ENCODE measurements around the gene APBA1.

The APBA1 gene

DNA sequence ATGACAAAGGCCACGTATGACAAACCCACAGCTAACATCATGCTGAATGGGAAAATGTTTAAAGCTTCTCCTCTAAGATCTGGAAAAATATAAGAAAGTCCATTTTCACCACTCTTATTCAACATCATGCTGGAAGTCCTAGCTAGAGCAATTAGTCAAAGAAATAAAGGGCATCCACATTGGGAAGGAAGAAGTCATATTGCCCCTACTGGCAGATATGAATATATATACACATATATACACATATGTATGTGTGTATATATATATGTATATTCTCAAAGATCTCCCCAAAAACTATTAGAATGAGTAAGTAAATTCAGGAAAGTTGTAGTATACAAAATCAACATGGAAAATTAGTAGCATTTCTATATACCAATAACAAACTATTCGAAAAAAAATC, 17.1 kb downstream of the APBA1 start:
- DNase-seq: no peak

DNA sequence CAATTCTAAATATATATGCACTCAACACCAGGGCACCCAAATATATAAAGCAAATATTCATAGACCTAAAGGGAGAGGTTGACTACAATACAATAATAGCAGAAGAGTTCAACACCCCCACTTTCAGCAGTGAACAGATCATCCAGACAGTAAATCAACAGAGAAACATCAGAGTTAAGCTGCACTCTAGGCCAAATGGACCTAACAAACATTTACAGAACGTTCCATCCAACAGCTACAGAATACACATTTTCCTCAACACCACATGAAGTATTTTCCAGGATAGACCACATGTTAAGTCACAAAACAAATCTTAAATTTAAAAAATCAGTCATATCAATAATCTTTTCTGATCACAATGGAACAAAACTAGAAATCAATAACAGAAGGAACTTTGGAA, 18.9 kb downstream of the APBA1 start:
- no peak for DNase-seq

DNA sequence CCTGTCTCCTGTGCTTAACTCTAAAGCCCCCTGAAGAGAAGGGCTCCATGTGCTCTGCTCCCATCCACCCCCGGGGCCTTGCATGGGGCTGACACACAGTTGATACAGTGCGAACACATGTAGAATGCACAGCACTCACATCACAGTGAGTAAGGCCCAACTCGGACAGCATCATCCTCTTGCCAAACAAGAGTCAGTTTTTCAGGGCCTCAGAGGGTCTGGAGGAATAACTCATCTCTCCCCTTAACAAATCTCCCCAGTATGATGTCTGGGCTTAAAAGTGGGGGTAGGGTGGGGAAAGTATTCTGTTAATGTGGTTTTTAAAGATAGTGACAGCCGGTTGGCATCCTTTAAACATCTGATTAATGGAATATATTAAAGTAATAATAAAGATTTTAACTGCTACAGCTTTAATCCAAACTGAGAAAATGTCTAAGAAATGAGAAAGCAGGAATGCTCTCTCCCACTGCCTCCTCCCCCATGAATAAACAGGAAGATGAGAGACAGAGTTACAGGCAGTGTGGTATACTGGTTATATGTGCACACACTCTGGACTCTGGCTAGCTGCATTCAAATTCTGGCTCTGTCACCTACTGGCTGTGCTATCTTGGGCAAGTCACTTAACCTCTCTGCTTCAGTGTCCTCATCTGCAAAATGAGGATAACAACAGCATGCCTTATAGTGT, 22.5 kb downstream of the APBA1 start:
- no peak for DNase-seq

DNA sequence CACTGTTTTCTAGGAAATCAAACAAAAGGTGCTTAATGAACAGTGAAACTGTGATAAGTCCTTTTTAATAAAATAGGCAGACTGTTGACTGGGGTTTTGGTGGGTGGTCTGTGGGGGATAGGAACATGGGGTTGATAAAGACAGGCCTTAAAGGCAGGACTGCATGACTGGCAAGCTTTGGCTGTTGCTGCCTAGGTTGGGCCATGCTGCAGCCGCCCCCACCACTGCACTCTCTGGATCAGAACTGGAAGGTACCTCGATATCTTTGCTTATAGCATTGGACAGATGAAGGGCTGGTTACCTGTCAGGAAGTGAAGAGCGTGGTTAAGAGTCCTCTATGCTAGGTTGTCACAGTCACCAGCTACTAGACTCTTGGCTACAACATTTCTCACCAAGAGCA, 24.4 kb downstream of the APBA1 start:
- no peak for DNase-seq

DNA sequence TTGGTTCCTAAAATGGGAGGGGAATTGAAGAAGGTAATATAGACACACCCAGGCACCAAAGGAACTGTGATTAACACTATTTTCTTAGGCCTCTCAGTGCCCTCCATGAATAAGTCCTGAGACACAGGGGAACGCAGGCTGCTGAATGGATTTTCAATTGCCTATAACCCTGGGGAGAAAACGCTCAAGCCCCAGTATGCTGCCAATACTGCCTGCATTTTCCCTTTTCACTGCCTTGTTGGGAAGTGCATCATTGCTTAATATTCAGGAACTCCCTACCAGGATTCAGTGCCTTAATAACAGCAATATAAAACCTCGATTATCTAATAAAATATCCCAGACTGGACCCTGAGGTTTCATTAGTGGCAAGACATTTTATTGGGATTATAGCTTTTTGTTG, 25.4 kb downstream of the APBA1 start:
- DNase-seq: no peak

DNA sequence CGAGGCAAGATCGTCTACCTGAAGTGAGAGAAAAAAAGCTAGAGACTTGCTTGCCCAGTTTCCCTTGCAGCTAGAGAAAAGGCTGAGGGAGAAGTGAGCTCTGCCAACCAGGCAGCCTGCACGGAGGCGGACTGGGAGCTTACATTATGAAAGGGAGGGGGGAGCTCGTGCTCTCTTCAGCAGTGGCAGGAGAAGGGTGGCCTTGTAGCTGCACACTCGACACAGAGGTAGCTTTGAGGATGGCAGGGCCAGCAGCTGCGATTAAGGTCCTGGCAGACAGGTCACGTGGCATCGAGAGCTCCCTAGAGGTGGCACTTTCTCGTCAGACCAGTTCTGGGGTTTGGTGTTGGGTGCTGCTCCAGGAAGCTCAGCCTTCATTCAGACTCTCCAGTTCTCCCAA, 26.7 kb downstream of the APBA1 start:
- DNase-seq: no peak

DNA sequence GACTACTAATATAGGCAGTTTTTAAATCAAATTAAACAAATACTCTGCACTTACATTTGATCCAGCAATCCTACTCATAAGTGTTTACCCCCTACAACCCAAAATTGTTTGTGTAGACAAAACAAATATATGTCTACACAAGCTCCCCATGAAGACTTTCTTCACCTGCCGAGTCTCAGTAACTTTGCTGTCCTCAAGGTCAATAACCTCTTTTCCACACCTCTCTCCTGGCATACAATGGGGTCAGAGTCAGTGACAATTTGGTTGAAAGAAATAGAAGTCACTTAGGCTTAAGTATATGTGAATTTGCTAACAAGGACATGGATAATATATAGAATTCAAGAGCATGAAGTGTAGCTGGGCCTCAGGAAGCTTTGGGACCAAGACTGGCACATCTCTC, 29.1 kb downstream of the APBA1 start:
- no peak for DNase-seq

DNA sequence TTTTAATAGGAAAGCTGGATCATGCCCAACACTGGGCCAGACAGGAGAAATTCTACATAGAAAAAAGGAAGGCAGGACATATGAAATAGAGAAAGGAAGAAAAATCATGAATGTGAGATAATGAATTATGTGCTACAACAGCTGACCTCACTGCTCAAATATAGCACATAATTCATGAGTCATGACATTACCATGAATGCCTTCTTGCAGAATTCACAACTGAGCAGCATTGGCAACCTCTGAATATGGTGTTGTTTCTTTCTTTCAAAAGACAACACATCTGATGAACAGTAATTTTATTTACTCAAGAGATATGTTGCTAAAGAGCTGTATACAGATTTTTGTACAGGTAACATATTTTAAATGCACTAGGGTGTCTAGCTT, 34.4 kb downstream of the APBA1 start:
- DNase-seq: no peak

DNA sequence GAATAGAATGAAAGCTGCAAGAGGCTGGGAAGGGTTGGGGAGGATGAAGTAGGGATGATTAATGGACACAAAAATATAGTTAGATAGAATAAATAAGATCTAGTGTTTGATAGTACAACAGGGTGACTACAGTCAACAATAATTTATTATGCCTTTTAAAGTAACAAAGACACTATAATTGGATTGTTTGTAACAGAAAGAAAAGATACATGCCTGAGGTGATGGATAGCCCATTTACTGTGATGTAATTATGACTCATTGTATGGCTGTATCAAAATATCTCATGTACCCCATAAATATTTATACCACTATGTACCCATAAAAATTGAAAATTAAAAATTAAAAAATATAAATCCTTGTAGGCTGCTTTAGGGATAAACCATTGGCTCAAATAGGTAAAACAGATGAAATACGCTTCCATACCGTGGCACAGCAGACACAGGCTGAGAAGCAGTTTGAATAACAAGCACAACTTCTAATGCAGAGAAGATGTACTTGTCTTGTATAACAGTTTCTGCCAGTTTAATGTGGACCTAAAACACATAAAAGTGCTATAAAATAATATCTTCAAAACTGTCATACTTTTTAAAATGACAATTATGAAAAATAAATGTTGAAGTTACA, 34.9 kb downstream of the APBA1 start:
- DNase-seq: no peak

DNA sequence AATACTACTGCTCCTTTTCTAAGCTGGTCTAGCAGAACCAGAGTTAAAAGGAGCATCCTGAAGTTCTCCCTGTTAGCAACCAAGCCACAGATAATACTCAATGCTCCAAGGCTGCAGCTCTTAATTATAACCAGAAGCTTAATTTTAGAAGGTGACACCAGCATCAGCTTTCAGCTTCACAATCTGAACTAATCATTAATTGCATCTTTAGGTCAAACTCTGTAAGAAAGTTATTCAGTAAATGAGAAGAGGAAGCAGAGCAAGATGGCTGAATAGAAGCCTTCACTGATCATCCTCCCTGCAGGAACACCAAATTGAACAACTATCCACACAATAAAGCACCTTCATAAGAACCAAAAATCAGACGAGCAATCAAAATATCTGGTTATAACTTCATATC, 38.5 kb downstream of the APBA1 start:
- no peak for DNase-seq

DNA sequence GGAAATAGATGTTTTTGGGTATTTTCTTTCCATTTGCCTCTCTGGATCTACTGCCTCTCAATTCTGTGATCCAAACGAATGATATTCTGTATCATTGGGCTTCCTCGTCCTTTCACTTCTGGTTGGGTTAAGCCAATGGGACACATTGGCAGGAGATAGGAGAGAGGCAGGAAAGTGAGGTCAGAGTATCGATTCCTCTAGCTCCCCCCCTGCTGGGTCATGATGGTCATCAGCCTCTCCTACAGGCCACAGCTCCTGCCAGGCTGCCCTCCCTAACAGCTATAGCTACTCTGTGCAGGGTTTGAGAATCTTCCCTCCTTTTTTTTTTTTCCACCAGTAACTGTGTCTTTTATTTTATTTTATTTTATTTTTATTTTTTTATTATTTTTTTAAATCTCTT, 39.4 kb downstream of the APBA1 start:
- DNase-seq: no peak

DNA sequence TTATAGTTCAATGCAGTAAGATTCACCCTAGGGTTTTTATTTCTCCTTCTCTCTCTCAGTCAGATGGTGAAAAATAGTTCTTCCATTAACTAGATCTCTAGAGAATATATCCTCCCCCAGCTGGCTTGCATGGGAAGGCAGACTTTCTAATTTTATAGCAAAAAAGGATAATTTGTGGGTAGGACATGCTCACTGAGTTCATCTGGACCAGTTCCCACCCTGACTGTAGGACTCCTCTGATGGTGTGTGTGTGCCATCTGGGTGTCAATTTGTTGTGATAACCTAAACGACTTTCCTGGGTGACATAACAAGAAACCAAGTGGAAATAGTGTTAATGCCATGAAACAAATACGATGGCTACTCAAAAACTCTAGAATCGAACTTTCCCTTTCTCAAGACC, 44.9 kb downstream of the APBA1 start:
- DNase-seq: no peak

DNA sequence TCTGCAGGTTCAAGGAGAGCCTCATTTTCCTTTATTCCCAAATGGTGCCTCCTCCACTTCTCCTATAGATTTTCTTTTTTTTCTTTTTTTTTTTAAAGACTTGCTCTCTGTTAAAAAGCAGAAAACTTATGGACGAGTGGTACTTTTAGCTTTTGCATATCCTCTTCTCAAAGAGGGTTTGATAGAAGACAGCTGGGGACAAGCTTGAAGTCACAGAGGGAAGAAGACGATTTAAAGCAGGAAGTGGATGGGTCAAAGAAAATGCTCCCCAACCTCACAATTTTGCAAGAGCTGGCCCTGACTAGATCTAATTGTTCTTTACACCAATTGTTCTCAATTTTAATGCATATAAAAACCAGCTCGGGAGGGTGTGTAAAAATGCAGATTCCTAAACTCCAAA, 48.9 kb downstream of the APBA1 start:
- no peak for DNase-seq

DNA sequence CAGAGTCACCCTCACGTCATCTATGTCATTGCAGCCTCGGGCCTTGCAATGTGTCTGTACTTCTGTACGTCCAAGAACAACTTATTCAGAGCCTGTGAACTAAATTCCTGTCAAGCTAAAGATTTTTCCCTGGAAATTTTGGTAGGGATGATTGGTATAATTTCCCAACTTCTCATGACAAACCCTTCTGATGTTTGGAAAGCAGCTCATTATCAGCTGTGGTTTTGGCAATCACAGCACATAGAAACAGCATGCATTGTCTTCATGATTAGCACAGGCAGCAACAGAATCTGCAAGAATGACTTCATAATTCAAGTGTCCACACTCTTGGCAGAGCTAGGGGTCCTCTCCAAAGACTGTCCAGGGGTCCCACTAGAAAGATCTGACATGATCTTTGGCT, 49.5 kb downstream of the APBA1 start:
- DNase-seq: no peak

DNA sequence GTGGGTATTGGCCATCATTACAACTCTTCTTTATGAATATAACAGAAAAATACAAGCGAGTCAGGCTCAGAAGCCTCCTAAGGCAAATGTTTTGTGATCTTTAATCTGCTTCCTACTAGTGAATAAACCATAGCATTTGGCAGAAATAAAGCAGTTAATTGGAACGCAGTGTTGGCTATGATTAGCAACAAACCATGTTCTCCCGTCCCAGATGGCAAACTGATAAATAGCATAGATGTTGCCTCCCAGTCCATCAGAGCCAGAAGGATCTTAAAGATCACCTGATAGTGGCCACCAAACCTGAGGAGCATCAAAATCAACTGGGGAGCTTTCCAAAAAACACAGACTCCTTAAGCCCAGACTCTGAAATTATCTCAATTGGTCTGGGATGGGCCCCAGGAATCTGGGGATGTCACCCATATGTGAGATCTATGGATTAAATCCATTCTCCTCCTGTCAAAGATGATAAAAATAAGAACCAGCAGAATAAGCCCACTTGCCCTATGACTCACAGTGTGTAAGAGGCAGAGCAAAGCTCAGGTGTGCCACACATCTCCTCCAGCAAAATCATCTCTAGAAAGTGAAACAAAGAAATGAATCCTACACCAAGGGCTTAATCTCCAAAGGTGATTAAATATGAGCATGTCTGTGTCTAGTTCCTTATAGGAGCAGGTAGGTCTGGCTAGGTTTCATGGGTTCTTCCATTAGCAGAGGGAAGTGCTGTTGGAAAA, 50.3 kb downstream of the APBA1 start:
- no peak for DNase-seq

DNA sequence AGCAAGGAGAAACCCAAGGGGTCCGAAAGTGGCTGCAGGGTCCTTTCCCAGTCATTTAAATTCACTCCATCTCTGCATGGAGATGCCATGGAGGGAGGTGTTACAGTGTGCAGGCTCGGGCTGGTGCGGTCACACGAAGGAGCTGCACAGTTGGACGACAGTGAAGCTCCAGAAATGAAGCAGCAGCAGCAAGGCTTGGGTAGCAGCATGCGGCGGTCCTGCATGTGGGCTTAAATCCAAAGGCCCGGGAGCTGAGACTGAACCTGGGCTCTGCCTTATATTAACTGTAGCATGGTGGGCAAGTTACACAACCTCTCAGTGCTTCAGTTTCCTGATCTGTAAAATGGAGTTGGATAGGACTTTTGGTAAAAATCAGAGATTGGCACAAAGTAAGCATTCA, 51.4 kb downstream of the APBA1 start:
- no peak for DNase-seq

DNA sequence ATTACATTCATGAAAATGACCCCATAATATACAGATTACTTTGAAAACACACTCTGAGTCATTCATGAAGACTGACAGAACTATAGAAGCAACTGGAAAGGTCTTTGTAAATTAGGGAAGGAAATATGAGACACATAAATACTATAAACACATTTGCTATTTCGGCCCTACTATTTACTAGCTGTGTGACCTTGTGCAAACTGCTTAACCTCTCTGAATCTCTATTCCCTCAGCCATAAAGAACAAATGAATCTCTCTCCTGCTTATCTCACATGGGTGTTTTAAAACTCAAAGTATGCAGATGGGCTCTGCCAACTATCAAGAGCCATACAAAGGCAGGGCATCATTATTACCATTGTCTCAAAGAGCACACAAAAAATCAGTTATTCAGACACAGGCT, 52.9 kb downstream of the APBA1 start:
- DNase-seq: no peak

DNA sequence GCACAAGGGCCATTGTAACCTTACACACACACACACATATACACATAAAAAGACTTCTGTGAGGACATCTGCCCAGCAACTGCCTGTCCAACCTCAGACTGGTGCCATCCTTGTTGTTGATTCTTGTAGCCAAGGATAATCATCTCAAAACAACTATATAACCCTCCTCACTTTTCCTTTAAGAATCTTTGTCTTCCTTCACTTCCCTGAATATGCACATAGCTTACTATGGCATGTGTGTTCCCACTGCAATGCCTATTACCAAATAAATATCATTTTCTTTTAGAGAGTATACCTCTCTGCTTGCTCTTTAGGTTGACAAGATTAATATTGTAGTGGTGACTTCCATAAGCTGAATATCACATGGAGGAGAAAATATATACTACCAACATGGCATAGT, 55.2 kb downstream of the APBA1 start:
- DNase-seq: no peak

DNA sequence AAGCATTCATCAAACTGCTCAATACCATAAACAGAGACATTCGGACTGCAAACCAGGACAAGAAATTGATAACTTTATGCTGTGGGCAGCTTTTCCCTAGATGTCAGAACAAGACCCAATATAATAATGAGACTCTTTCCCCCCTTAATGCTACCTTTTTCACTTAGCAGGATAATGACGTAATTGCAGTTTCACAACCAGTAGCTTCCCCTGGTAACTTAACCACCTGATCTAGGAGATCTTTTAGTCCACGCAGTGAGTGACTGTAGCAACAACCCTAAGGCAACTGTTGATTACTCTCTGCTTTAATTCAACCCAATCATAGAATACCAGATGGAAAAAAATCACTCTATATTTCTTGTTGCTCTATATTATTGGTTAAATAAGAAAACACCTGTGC, 56.3 kb downstream of the APBA1 start:
- DNase-seq: no peak

DNA sequence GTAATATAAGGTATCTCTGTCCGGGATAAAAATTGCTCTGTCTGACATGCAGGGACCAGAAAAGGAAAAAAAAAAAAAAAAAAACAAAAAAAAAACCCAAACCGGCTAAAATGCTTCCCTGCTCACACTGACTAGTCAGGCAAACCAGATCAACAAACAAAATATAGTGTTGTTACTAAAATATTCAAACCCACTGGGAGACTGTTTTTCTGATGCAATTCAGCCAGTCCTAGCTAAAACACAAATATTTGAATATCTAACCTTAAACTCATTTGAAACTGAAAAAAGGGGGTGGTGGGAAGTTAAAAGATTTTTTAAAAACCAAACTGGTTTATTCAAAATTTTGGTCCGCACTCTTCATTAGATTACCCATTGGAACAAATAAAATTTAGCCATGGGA, 61.0 kb downstream of the APBA1 start:
- DNase-seq: no peak

DNA sequence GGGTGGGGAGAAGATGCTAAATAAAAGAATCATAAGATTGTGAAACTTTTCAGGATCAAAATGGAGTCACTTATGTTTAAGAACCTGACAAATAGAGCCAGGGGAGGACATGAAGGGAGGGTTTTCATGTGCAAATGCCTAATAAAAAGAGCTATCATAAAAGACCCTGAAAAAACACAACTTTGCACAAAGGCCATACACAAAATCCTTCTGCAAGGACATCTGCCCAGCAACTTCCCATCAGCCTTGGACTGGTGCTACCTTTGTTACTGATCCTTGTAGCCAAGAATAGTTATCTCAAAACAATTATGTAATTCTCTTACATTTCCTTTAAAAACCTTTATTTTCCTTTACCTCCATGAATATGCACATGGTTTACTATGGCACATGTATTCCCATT, 63.0 kb downstream of the APBA1 start:
- no peak for DNase-seq

DNA sequence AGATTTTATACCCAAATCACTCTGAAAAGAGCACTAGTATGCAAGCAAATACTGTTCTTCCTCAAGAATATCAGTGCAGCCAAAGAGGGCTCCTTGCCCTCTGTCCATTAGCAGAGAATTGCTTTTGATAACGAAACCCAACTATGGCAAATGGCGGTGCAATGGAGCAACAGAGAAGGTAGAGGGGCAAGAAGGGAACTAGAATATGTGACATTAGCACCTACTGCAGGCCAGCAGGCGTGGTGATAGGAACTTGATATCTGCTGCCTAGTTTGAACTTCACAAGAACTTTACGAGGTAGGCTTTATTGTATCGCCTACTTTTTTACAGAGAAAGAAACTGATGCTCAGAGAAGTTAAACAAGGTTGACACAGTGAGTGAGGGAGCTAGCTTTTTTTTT, 66.1 kb downstream of the APBA1 start:
- no peak for DNase-seq

DNA sequence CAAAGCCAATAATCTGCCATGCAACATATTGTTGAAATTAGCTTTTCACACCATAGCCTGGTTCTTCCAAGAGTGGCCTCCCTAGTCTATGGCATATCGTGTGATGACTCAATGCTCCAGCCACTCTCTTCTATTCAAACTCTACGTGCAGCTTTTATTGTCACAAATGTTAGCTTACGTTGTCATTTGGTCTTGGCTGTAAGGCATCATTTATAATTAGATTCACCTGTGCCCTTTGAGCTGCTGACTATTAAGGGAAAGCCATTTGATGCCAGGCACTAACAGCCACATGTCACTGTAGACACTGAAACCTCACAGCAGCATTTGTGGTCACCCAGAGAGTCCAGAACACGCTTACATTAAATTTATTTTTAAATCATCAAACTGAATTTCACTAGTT, 66.8 kb downstream of the APBA1 start:
- no peak for DNase-seq

DNA sequence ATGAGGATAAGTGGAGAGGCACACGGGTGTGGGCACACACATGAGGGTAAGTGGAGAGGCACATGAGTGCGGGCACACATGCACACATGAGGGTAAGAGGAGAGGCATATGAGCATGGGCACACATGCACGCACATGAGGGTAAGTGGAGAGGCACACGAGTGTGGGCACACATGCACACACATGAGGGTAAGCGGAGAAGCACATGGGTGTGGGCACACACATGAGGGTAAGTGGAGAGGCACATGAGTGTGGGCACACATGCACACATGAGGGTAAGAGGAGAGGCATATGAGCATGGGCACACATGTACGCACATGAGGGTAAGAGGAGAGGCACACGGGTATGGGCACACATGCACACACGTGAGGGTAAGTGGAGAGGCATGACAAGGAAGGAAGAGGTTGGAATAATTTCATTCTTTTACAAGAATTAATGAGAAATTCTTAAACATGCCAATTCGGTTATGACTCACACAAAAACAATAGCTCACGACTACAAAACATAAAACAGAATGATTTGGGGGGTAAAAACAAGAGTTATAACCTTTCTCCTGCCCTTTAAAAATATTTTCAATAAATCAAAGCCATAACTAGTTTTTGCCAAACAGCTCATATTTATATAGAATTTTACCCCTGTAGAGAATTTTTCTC, 67.5 kb downstream of the APBA1 start:
- no peak for DNase-seq

Measured in T-helper 1 cell (primary cell).